Caco-2 (cell line): ENCODE results near the gene SLC22A25. TPM values are rescaled to one million over a fixed set of nuclear protein-coding genes. Genes with fewer than 3 reads are reported as not detected.

ENCODE experiments used
- BruUV-seq: library from RNA; stranded (reverse); fragments of 400-500 nt; replicated peaks from 2 replicates; lab custom pipeline; 2021; lab: Mats Ljungman, UMichigan
- CTCF ChIA-PET: fragments of 300-600 bp; sonication (Branson Sonifier 250); formaldehyde crosslinking; loops from one replicate; lab custom pipeline; 2022; ENCODE audit warnings: antibody characterized with exemption; lab: Charles Lee
- POLR2A ChIA-PET: fragments of 300-600 bp; sonication (Branson Sonifier 250); formaldehyde crosslinking; loops from one replicate; lab custom pipeline; 2022; ENCODE audit warnings: antibody characterized with exemption; lab: Charles Lee
- DNase-seq, 2 experiments: peaks; one replicate each; pipeline versions ENCODE4 v3.0.0 to v3.0.0-alpha.2; 2020 to 2022
- H3K27me3 ChIP-seq: replicated peaks from 2 replicates; pipeline ENCODE4 v1.6.0; 2011; ENCODE audit warnings: low read length; ENCODE audit not compliant: control insufficient read depth, insufficient read depth
- H3K36me3 ChIP-seq: 2 replicates; pipeline ENCODE4 v1.5.1; 2011; ENCODE audit warnings: low read length; ENCODE audit not compliant: control insufficient read depth, insufficient read depth
- H3K4me1 ChIP-seq: fragments of 250-450 bp; sonication (Bioruptor Pico); 2 replicates; pipeline ENCODE4 v1.5.1; 2020; ENCODE audit warnings: mild to moderate bottlenecking
- H3K4me3 ChIP-seq: 2 replicates; pipeline ENCODE4 v1.5.1; 2011; ENCODE audit warnings: low read depth, mild to moderate bottlenecking, control low read depth, low read length
- H3K9me3 ChIP-seq: fragments of 250-450 bp; sonication (Bioruptor Pico); 2 replicates; pipeline ENCODE4 v1.5.1; 2020; ENCODE audit warnings: mild to moderate bottlenecking, moderate library complexity
- H3K27ac Mint-ChIP-seq: one replicate; pipeline ENCODE4 v1.8.0; 2022; ENCODE audit warnings: mixed read lengths; ENCODE audit not compliant: unreplicated experiment
- H3K27me3 Mint-ChIP-seq: one replicate; pipeline ENCODE4 v1.8.0; 2022; ENCODE audit warnings: mixed read lengths; ENCODE audit not compliant: insufficient read depth, unreplicated experiment
- H3K36me3 Mint-ChIP-seq: one replicate; pipeline ENCODE4 v1.8.0; 2022; ENCODE audit warnings: mild to moderate bottlenecking, mixed read lengths; ENCODE audit not compliant: insufficient read depth, unreplicated experiment
- H3K4me1 Mint-ChIP-seq: one replicate; pipeline ENCODE4 v1.8.0; 2022; ENCODE audit warnings: low read depth, mixed read lengths; ENCODE audit not compliant: unreplicated experiment
- H3K4me3 Mint-ChIP-seq: one replicate; pipeline ENCODE4 v1.8.0; 2022; ENCODE audit warnings: mild to moderate bottlenecking, moderate library complexity, mixed read lengths; ENCODE audit not compliant: unreplicated experiment
- H3K9me3 Mint-ChIP-seq: one replicate; pipeline ENCODE4 v1.8.0; 2022; ENCODE audit warnings: mixed read lengths; ENCODE audit not compliant: unreplicated experiment
- intact Hi-C: fragments of 100-400 bp; cut with micrococcal nuclease; formaldehyde crosslinking; loops from one replicate; pipeline ENCODE4 v1.10.0; 2022; ENCODE audit not compliant: unreplicated experiment
- total RNA-seq: library from RNA; stranded (reverse); gene quantifications from 2 replicates; pipeline ENCODE4 v1.2.3, GENCODE V29; 2022
- TF ChIP-seq, protein P1 (sequence below), 2 experiments: fragments of 200-600 bp in 1 of 2; IDR thresholded peaks; 1 replicate in 1 of 2; 2 replicates in 1 of 2; pipeline versions ENCODE4 v1.5.1 to v1.8.0; 2011 to 2022; ENCODE audit warnings: antibody characterized with exemption in 1 of 2, control low read depth in 1 of 2, inconsistent platforms in 1 of 2, low read depth in 1 of 2, low read length in 1 of 2, mild to moderate bottlenecking in 1 of 2, moderate library complexity in 1 of 2; ENCODE audit not compliant: insufficient read depth in 1 of 2, severe bottlenecking in 1 of 2, unreplicated experiment in 1 of 2

Gene SLC22A25
- total RNA-seq, 1 experiment from 2014 or later: not detected

DNA sequence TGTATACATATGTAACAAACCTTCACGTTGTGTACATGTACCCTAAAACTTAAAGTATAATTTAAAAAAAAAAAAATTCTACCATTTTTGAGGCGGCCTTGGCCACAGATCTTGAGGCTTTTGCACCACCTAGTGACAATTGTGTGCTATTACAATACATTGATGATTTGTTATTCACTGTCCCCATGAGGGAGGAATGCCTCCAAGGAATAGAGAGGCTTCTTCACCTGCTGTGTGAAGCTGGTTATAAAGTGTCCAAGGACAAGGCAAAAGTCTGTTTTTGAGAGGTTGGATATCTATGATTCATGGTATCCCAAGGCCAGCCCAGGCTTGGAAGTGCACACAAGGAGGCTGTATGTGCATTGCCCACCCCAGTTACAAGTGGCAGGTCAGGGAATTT, 30.7 kb downstream of the SLC22A25 start:
- Histone ChIP-seq H3K27me3 (no peaks in the 10 kb centered on the region), H3K9me3 (0 out of 2 replicates have a peak, but pooled peaks cover 5% of the 10 kb centered on the region), H3K4me1 (no peaks in the 10 kb centered on the region; the same call in 1 of the 2 replicates), H3K36me3 (no peaks in the 10 kb centered on the region), H3K4me3 (no peak overlapping the region)
- DNase-seq: peak in 1 of 2 experiments; percentile 57
- Mint-ChIP-seq H3K27me3 (peaks cover 3% of the 10 kb centered on the region), H3K9me3 (peaks cover 22% of the 10 kb centered on the region), H3K4me1 (no peaks in the 10 kb centered on the region), H3K4me3 (no peak overlapping the region), H3K36me3 (no peaks in the 10 kb centered on the region), H3K27ac (no peak overlapping the region)
- ChIA-PET POLR2A (interaction anchor here (0.6 kb wide), 1 partner anchor 126 kb away, joined by 3 read pairs; no protein-coding TSS in a partner anchor), CTCF (no interaction called here)
- BruUV-seq: no TSS peak
- intact Hi-C loops: loop anchor here (1.0 kb wide), 2 partner anchors 84 to 177 kb away; no protein-coding TSS in a partner anchor
- TF ChIP-seq, protein P1, sequence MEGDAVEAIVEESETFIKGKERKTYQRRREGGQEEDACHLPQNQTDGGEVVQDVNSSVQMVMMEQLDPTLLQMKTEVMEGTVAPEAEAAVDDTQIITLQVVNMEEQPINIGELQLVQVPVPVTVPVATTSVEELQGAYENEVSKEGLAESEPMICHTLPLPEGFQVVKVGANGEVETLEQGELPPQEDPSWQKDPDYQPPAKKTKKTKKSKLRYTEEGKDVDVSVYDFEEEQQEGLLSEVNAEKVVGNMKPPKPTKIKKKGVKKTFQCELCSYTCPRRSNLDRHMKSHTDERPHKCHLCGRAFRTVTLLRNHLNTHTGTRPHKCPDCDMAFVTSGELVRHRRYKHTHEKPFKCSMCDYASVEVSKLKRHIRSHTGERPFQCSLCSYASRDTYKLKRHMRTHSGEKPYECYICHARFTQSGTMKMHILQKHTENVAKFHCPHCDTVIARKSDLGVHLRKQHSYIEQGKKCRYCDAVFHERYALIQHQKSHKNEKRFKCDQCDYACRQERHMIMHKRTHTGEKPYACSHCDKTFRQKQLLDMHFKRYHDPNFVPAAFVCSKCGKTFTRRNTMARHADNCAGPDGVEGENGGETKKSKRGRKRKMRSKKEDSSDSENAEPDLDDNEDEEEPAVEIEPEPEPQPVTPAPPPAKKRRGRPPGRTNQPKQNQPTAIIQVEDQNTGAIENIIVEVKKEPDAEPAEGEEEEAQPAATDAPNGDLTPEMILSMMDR (IDR thresholded peaks at IDR 0.05; ENCODE audit: insufficient read depth in 1 of 2, low read depth in 1 of 2, low read length in 1 of 2, severe bottlenecking in 1 of 2, unreplicated experiment in 1 of 2): peak; percentile 55 to 57

DNA sequence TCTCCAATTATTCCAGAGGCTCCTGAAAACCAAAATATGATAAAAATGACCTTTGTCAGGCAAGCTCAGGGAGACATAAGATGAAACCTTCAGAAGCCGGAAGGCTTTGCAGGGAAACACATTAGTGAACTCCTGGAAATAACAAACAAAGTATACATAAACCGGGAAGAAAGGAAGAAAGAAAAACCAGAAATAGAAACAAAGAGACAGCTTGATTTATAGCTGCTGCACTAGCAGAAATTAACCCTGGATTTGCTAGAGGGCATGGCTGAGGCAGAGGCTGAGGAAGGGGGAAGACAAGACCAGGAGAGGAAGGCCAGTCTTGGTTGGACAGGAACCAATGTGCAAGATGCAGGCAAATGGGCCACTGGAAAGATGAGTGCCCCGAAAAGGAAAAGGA, 33.3 kb downstream of the SLC22A25 start:
- peaks cover 5% of the 10 kb centered on the region; the same call in 1 of the 2 replicates for H3K9me3 ChIP-seq
- TF ChIP-seq, protein P1 (IDR thresholded peaks at IDR 0.05; ENCODE audit: insufficient read depth in 1 of 2, low read depth in 1 of 2, low read length in 1 of 2, severe bottlenecking in 1 of 2, unreplicated experiment in 1 of 2): no peak
- CTCF ChIA-PET: interaction anchor here (0.6 to 1.3 kb wide), 2 partner anchors 82 to 529 kb away, joined by 4 read pairs; no protein-coding TSS in a partner anchor
- Mint-ChIP-seq H3K4me1 (no peaks in the 10 kb centered on the region), H3K9me3 (peaks cover 13% of the 10 kb centered on the region), H3K27me3 (peaks cover 4% of the 10 kb centered on the region), H3K4me3 (no peak overlapping the region), H3K27ac (no peak overlapping the region), H3K36me3 (no peaks in the 10 kb centered on the region)
- H3K27me3 ChIP-seq: no peaks in the 10 kb centered on the region
- no peaks in the 10 kb centered on the region for H3K36me3 ChIP-seq
- POLR2A ChIA-PET: no interaction called here
- BruUV-seq: no TSS peak
- no peak for DNase-seq
- no peak overlapping the region for H3K4me3 ChIP-seq
- intact Hi-C loops: no loop called here
- H3K4me1 ChIP-seq: no peaks in the 10 kb centered on the region; the same call in 1 of the 2 replicates

Other genes starting within 250 kb of the SLC22A25 start
- not detected in 2 replicates for gene SLC22A8, start 227.8 kb downstream of the SLC22A25 start, total RNA-seq
- not detected in 2 replicates for gene SLC22A24, start 99.4 kb downstream of the SLC22A25 start, total RNA-seq
- 1.7 and 2.0 TPM in 2 replicates for gene SLC22A9, start 126.2 kb upstream of the SLC22A25 start, total RNA-seq
- gene PLAAT5, start 247.6 kb upstream of the SLC22A25 start, total RNA-seq: 1.2 and 2.3 TPM in 2 replicates